ENCODE measurements around the gene TBC1D19. TPM values are rescaled to one million over a fixed set of nuclear protein-coding genes. Genes with fewer than 3 reads are reported as not detected.

Gene TBC1D19
- total and polyA plus RNA-seq, 4 donors = 1.2 to 5.8 (median 2.2) TPM

- Histone ChIP-seq H3K36me3 (ENCODE audit: control insufficient read depth in 4 of 4, insufficient read depth in 3 of 4, low read depth in 1 of 4, low read length in 3 of 4) (no peaks in the 10 kb centered on the region), H3K9ac (ENCODE audit: low read depth in 1 of 2, low read length in 2 of 2) (no peak overlapping the region), H3K9me3 (ENCODE audit: control insufficient read depth in 4 of 4, low read length in 3 of 4) (no peaks in the 10 kb centered on the region), H3K27ac (ENCODE audit: low read depth in 1 of 2, low read length in 2 of 2) (no peak overlapping the region), H3K27me3 (ENCODE audit: control insufficient read depth in 4 of 4, insufficient read depth in 4 of 4, low read length in 3 of 4) (no peaks in the 10 kb centered on the region), H3K4me1 (ENCODE audit: control insufficient read depth in 4 of 4, insufficient read depth in 4 of 4, low read length in 3 of 4) (no peaks in the 10 kb centered on the region), H3K4me3 (ENCODE audit: low read depth in 1 of 3, low read length in 3 of 3) (no peak overlapping the region)
- WGBS = 87% methylated on average over 3 of the region's 3 CpGs
- TF ChIP-seq ZBTB33 (IDR thresholded peaks at IDR 0.05) (no peak), CTCF (IDR thresholded peaks at IDR 0.05; ENCODE audit: low read depth, low read length, missing input control) (no peak), HNF4A (conservative IDR thresholded peaks at IDR 0.05) (no peak), HNF4G (IDR thresholded peaks at IDR 0.05) (no peak), NR2F2 (IDR thresholded peaks at IDR 0.05) (no peak), ATF3 (IDR thresholded peaks at IDR 0.05) (no peak), SP1 (IDR thresholded peaks at IDR 0.05) (no peak), GABPA (IDR thresholded peaks at IDR 0.05 in 1 of 2, conservative IDR thresholded peaks at IDR 0.05 in 1 of 2) (no peak), TAF1 (conservative IDR thresholded peaks at IDR 0.05) (no peak), RAD21 (IDR thresholded peaks at IDR 0.05) (no peak), JUND (IDR thresholded peaks at IDR 0.05) (no peak), YY1 (IDR thresholded peaks at IDR 0.05) (no peak)
- no peak for DNase-seq (ENCODE audit: low spot score)
These were observed 181.6 kb downstream of the TBC1D19 start for GRCh38 chr4:26765515-26765914.

- Histone ChIP-seq H3K36me3 (ENCODE audit: control insufficient read depth in 4 of 4, insufficient read depth in 3 of 4, low read depth in 1 of 4, low read length in 3 of 4) (no peaks in the 10 kb centered on the region), H3K27me3 (ENCODE audit: control insufficient read depth in 4 of 4, insufficient read depth in 4 of 4, low read length in 3 of 4) (no peaks in the 10 kb centered on the region), H3K4me1 (ENCODE audit: control insufficient read depth in 4 of 4, insufficient read depth in 4 of 4, low read length in 3 of 4) (no peaks in the 10 kb centered on the region), H3K9me3 (ENCODE audit: control insufficient read depth in 4 of 4, low read length in 3 of 4) (no peaks in the 10 kb centered on the region), H3K4me3 (ENCODE audit: low read depth in 1 of 3, low read length in 3 of 3) (no peak overlapping the region), H3K9ac (ENCODE audit: low read depth in 1 of 2, low read length in 2 of 2) (no peak overlapping the region), H3K27ac (ENCODE audit: low read depth in 1 of 2, low read length in 2 of 2) (no peak overlapping the region)
- DNase-seq (ENCODE audit: low spot score) = no peak
- 85% methylated on average over 2 of the region's 2 CpGs for WGBS
- TF ChIP-seq REST (IDR thresholded peaks at IDR 0.05) = no peak
- no peak for TF ChIP-seq ATF3 (IDR thresholded peaks at IDR 0.05)
- TF ChIP-seq HNF4G (IDR thresholded peaks at IDR 0.05) = no peak
- no peak for TF ChIP-seq RXRA (IDR thresholded peaks at IDR 0.05)
These were observed 182.3 kb downstream of the TBC1D19 start for GRCh38 chr4:26766141-26766540.

Data from liver (tissue), 9 donors.